ENCODE measurements around the gene HLTF.

DNA sequence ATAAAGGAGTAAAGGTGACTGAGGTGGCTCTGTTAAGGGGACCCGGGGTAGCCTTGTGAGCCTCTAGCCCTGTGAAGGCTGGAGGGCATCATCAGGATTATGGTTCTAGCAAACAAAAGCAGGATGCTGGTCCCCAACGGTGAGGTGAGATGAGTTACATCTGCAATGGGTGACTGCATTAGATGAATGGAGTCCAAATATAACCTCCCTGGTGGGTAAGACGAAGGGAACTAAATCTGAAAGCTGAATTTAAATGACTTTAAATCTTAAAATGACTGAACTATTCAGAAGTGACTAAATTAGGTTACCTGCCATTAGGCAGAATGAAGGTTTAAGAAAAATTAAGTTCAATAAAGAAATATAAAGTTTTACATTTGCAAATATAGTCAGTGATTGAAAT is 4.6 kb upstream of the HLTF start:
- TF ChIP-seq POLR2AphosphoS5 (IDR thresholded peaks at IDR 0.05; ENCODE audit: low read depth, low read length) (no peak), CTCF (IDR thresholded peaks at IDR 0.05 in 2 of 3, conservative IDR thresholded peaks at IDR 0.05 in 1 of 3; ENCODE audit: borderline replicate concordance in 1 of 3, insufficient read depth in 1 of 3, low read depth in 2 of 3, low read length in 2 of 3) (no peak), RAD21 (IDR thresholded peaks at IDR 0.05; ENCODE audit: low read depth) (no peak), POLR2A (IDR thresholded peaks at IDR 0.05; ENCODE audit: borderline replicate concordance, extremely low read depth, insufficient read depth, insufficient read length) (no peak), EZH2 (IDR thresholded peaks at IDR 0.05) (no peak), ATF3 (IDR thresholded peaks at IDR 0.05) (no peak), TCF7L2 (IDR thresholded peaks at IDR 0.05; ENCODE audit: borderline replicate concordance, extremely low read depth, insufficient read depth, insufficient read length) (no peak), MAX (IDR thresholded peaks at IDR 0.05) (no peak), EZH2phosphoT487 (IDR thresholded peaks at IDR 0.05; ENCODE audit: borderline replicate concordance) (no peak)
- TF ChIP-seq, protein P1, sequence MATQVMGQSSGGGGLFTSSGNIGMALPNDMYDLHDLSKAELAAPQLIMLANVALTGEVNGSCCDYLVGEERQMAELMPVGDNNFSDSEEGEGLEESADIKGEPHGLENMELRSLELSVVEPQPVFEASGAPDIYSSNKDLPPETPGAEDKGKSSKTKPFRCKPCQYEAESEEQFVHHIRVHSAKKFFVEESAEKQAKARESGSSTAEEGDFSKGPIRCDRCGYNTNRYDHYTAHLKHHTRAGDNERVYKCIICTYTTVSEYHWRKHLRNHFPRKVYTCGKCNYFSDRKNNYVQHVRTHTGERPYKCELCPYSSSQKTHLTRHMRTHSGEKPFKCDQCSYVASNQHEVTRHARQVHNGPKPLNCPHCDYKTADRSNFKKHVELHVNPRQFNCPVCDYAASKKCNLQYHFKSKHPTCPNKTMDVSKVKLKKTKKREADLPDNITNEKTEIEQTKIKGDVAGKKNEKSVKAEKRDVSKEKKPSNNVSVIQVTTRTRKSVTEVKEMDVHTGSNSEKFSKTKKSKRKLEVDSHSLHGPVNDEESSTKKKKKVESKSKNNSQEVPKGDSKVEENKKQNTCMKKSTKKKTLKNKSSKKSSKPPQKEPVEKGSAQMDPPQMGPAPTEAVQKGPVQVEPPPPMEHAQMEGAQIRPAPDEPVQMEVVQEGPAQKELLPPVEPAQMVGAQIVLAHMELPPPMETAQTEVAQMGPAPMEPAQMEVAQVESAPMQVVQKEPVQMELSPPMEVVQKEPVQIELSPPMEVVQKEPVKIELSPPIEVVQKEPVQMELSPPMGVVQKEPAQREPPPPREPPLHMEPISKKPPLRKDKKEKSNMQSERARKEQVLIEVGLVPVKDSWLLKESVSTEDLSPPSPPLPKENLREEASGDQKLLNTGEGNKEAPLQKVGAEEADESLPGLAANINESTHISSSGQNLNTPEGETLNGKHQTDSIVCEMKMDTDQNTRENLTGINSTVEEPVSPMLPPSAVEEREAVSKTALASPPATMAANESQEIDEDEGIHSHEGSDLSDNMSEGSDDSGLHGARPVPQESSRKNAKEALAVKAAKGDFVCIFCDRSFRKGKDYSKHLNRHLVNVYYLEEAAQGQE (IDR thresholded peaks at IDR 0.05; ENCODE audit: low read depth): no peak

All from HCT116 (cell line).